A549 (cell line): Measurements from ENCODE around the gene AGAP3. TPM values are rescaled to one million over a fixed set of nuclear protein-coding genes. Genes with fewer than 3 reads are reported as not detected.

Source experiments
- ATAC-seq, 2 experiments: fragments of 200-7000 bp in 1 of 2; fragments of >200 bp in 1 of 2; cut with Nextera tagmentation in 1 of 2; cut with Tn5 transposase in 1 of 2; 3 replicates each; pipeline versions ENCODE4 v1.8.0 to v1.9.1; 2018 to 2020; ENCODE audit warnings: mild to moderate bottlenecking in 1 of 2, moderate library complexity in 1 of 2
- CTCF ChIA-PET: fragments of 300-600 bp; sonication (Branson Sonifier 250); formaldehyde crosslinking; extraction: SDS; loops from one replicate; lab custom pipeline; 2021; ENCODE audit warnings: antibody characterized with exemption, inconsistent platforms; lab: Yijun Ruan, JAX
- POLR2A ChIA-PET: fragments of 350-600 bp; formaldehyde crosslinking; extraction: SDS; loops from one replicate; lab custom pipeline; 2021; ENCODE audit warnings: antibody characterized with exemption, inconsistent platforms; lab: Yijun Ruan, JAX
- DNase-seq, 2 experiments: peaks; one replicate each; pipeline versions ENCODE4 v3.0.0 to v3.0.0-alpha.2; 2011 to 2016; ENCODE audit warnings: low read depth in 1 of 2, low spot score in 1 of 2
- FAIRE-seq: peaks from 2 replicates; lab custom pipeline; 2011; peaks lifted over from hg19 to GRCh38; lab: Jason Lieb, UNC
- H3K27ac ChIP-seq, 2 experiments: fragments of >200 bp; sonication (Bioruptor Twin); formaldehyde crosslinking; 3 replicates each; pipeline ENCODE4 v1.5.1; 2016 to 2017
- H3K4me1 ChIP-seq: fragments of >200 bp; sonication (Bioruptor Twin); formaldehyde crosslinking; 3 replicates; pipeline ENCODE4 v1.6.1; 2016
- H3K4me2 ChIP-seq: fragments of >200 bp; sonication (Bioruptor Twin); formaldehyde crosslinking; 3 replicates; pipeline ENCODE4 v1.6.1; 2016
- H3K4me3 ChIP-seq: fragments of >200 bp; sonication (Bioruptor Twin); formaldehyde crosslinking; 3 replicates; pipeline ENCODE4 v1.5.1; 2016
- H3K9me3 ChIP-seq: fragments of >200 bp; sonication (Bioruptor Twin); formaldehyde crosslinking; 3 replicates; pipeline ENCODE4 v1.6.1; 2016
- CEBPB ChIP-seq, 2 experiments: fragments of >200 bp in 1 of 2; sonication (Bioruptor Twin) in 1 of 2; formaldehyde crosslinking in 1 of 2; IDR thresholded peaks; 2 replicates each; pipeline ENCODE4 v1.6.1; 2012 to 2016
- CHD4 ChIP-seq: fragments of 200-600 bp; sonication (generic); IDR thresholded peaks from 2 replicates; pipeline ENCODE4 v1.6.1; 2016; ENCODE audit warnings: antibody characterized with exemption, mild to moderate bottlenecking, borderline replicate concordance
- FOXS1 ChIP-seq: fragments of 250-450 bp; sonication (Bioruptor Pico); IDR thresholded peaks from 2 replicates; pipeline ENCODE4 v1.5.0; 2020; ENCODE audit warnings: mild to moderate bottlenecking, moderate library complexity
- HOXB5 ChIP-seq: fragments of 250-450 bp; sonication (Bioruptor Pico); IDR thresholded peaks from 2 replicates; pipeline ENCODE4 v1.5.0; 2020; ENCODE audit warnings: mild to moderate bottlenecking, moderate library complexity
- NFE2L2 ChIP-seq: fragments of 150-350 bp; conservative IDR thresholded peaks from 2 replicates; pipeline ENCODE4 v1.6.1; 2014; ENCODE audit warnings: low read length
- NR3C1 ChIP-seq: fragments of >200 bp; sonication (Bioruptor Twin); formaldehyde crosslinking; IDR thresholded peaks from 3 replicates; pipeline ENCODE4 v1.6.1; 2017
- RARB ChIP-seq: fragments of 250-450 bp; sonication (Bioruptor Pico); IDR thresholded peaks from 2 replicates; pipeline ENCODE4 v1.8.0; 2021; ENCODE audit warnings: mild to moderate bottlenecking, moderate library complexity
- RNF2 ChIP-seq: fragments of 200-600 bp; sonication (generic); IDR thresholded peaks from 2 replicates; pipeline ENCODE4 v1.6.1; 2016; ENCODE audit warnings: low read depth, mild to moderate bottlenecking, antibody characterized with exemption, moderate library complexity, borderline replicate concordance
- SREBF2 ChIP-seq: fragments of 450-650 bp; IDR thresholded peaks from 2 replicates; pipeline ENCODE4 v1.6.1; 2014; ENCODE audit warnings: mild to moderate bottlenecking, moderate library complexity
- TP53 ChIP-seq: fragments of 250-450 bp; sonication (Bioruptor Pico); IDR thresholded peaks from 2 replicates; pipeline ENCODE4 v1.5.0; 2021; ENCODE audit warnings: mild to moderate bottlenecking, moderate library complexity
- ZC3H11A ChIP-seq: fragments of 450-650 bp; IDR thresholded peaks from 2 replicates; pipeline ENCODE4 v1.6.1; 2014; ENCODE audit warnings: antibody characterized with exemption, mild to moderate bottlenecking
- WGBS: methylation state at CpG from one replicate; pipeline ENCODE4 v1.1.6; 2017; ENCODE audit errors: missing lambda C conversion rate; 5-methylcytosine and 5-hydroxymethylcytosine counted together
- polyA plus RNA-seq, 4 experiments: library from polyadenylated mRNA; depleted of rRNA in 3 of 4; stranded (reverse); fragments of >200 nt; fragmentation: RNase III in 1 of 4; extraction: RNeasy Plus Mini Kit Qiagen cat#74134 plus additional on column Dnase treatment in 1 of 4; gene quantifications; 2 replicates in 3 of 4; 3 replicates in 1 of 4; pipeline ENCODE4 v1.2.3, GENCODE V29; 2011 to 2017
- TF ChIP-seq, protein P1 (sequence below): fragments of >200 bp; sonication (Bioruptor Twin); formaldehyde crosslinking; IDR thresholded peaks from 3 replicates; pipeline ENCODE4 v1.5.1; 2016
- TF ChIP-seq, protein P2 (sequence below): IDR thresholded peaks from 2 replicates; pipeline ENCODE4 v1.6.1; 2012
- TF ChIP-seq, protein P3 (sequence below): fragments of >200 bp; sonication (Bioruptor Twin); formaldehyde crosslinking; IDR thresholded peaks from 2 replicates; pipeline ENCODE4 v1.6.1; 2016
- TF ChIP-seq, protein P4 (sequence below): IDR thresholded peaks from 2 replicates; pipeline ENCODE4 v1.6.1; 2012; ENCODE audit warnings: low read depth, borderline replicate concordance
- TF ChIP-seq, protein P5 (sequence below): IDR thresholded peaks from 2 replicates; pipeline ENCODE4 v1.6.1; 2012

Gene AGAP3
- polyA plus RNA-seq, 2 of the 4 experiments (the other 2 are of a cell fraction): 33.8 to 45.9 TPM

DNA sequence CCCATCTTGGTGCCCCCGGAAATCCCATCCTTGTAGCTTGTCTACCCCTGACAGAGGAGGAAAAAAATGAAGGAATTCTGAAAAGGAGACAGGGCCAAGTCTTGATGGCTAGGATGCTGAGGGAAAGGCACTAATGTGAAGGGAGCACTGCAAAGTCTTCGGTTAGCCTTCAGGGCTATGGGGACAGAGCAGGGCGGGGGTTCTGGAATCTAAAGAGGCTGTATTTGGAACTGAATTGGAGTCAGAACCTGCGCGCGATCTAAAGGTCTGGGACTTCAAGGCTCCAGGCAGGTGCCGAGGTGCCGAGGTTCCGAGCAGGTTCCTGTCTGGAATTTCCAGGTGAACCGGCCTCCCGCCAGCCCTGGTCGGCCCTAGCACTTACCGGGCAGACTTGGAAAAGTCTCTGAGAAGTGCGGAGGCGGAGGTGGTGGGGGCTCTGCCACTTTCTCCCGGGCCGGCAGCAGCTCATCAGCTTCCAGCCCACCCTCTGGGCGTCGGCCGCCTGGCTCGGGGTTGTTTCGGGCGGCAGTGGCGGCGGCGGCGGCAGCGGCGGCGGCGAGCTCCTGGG, 80.4 kb downstream of the AGAP3 start:
- no peak for FAIRE-seq
- TF ChIP-seq CEBPB (IDR thresholded peaks at IDR 0.05) (no peak), RNF2 (0 out of 2 replicates have a peak, but pooled peaks have one; percentile 26)
- ChIA-PET POLR2A (no interaction called here), CTCF (interaction anchor here (0.7 to 7.3 kb wide), 19 partner anchors 7 to 204 kb away, joined by 3 to 63 read pairs (median 5); partner anchors contain the start of genes ABCF2 and H2BK1)
- Histone ChIP-seq H3K4me2 (peak overlapping the region; percentile 96), H3K4me3 (peak overlapping the region; percentile 59), H3K4me1 (no peaks in the 10 kb centered on the region), H3K9me3 (no peaks in the 10 kb centered on the region), H3K27ac (peak overlapping the region in 1 of 2 experiments; percentile 68; a peak in 3 of 6 replicates)
- DNase-seq: no peak
- ATAC-seq: 0 out of 6 replicates have a peak, but pooled peaks of 1 of the 2 experiments have one; percentile 1
- WGBS: 47% methylated on average over 21 of the region's 31 CpGs

DNA sequence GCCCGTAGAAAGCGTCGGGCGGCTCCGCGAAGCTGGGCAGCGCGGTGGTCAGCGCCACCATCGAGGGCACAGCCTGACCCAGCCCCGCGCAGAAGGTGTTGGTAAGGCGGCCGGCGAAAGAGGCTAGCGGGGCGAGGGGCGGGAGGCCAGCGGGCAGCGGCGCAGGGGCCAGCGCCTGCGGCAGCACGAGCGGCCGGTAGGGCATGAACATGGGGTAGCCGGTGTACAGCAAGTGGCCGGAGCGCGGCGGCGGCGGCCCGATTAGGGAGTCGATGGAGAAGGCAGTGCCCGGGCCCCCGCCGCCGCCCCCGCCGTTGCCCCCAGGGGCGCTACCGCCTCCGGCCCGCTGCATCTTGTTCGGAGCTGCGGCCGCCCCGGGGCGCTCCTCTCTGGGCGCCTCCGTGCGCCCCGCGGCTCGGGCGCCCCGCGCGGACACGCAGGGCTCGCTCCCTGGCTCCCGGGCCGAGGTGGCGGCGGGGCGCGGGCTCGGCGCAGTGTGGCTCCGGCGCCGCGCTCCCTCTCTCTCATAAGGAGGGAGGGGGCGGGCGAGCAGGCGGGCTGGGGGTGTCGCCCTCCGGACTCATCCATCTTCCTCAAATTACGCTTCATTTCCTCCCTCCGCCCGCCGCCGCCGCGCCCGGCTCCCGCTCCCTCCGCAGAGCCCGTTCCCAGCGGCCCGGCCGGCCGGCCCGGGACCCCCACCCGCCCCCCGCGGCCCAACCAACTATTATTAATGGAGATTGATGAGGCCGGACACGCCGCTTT, 81.1 kb downstream of the AGAP3 start, which contains the start of gene GBX1:
Gene GBX1, minus strand, starts transcription at position 498 of the 765 bp plus-strand sequence. Its CDS starts 146 bp downstream, at position 352.
- FAIRE-seq (no peak), DNase-seq (peak; percentile 26 to 57), ATAC-seq (peak; percentile 70 to 78)
- TF ChIP-seq HOXB5 (CRISPR knock-in tag) (no peak), NFE2L2 (no peak), ZC3H11A (no peak), FOXS1 (no peak), NR3C1 (no peak), RARB (CRISPR knock-in tag) (no peak), TP53 (no peak), CHD4 (no peak), SREBF2 (no peak)
- TF ChIP-seq, protein P1, sequence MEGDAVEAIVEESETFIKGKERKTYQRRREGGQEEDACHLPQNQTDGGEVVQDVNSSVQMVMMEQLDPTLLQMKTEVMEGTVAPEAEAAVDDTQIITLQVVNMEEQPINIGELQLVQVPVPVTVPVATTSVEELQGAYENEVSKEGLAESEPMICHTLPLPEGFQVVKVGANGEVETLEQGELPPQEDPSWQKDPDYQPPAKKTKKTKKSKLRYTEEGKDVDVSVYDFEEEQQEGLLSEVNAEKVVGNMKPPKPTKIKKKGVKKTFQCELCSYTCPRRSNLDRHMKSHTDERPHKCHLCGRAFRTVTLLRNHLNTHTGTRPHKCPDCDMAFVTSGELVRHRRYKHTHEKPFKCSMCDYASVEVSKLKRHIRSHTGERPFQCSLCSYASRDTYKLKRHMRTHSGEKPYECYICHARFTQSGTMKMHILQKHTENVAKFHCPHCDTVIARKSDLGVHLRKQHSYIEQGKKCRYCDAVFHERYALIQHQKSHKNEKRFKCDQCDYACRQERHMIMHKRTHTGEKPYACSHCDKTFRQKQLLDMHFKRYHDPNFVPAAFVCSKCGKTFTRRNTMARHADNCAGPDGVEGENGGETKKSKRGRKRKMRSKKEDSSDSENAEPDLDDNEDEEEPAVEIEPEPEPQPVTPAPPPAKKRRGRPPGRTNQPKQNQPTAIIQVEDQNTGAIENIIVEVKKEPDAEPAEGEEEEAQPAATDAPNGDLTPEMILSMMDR: peak; percentile 20; the same call in 1 of the 3 replicates
- TF ChIP-seq, protein P2, sequence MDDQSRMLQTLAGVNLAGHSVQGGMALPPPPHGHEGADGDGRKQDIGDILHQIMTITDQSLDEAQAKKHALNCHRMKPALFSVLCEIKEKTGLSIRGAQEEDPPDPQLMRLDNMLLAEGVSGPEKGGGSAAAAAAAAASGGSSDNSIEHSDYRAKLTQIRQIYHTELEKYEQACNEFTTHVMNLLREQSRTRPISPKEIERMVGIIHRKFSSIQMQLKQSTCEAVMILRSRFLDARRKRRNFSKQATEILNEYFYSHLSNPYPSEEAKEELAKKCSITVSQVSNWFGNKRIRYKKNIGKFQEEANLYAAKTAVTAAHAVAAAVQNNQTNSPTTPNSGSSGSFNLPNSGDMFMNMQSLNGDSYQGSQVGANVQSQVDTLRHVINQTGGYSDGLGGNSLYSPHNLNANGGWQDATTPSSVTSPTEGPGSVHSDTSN: no peak
- TF ChIP-seq, protein P3, sequence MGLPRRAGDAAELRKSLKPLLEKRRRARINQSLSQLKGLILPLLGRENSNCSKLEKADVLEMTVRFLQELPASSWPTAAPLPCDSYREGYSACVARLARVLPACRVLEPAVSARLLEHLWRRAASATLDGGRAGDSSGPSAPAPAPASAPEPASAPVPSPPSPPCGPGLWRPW: no peak
- TF ChIP-seq, protein P4, sequence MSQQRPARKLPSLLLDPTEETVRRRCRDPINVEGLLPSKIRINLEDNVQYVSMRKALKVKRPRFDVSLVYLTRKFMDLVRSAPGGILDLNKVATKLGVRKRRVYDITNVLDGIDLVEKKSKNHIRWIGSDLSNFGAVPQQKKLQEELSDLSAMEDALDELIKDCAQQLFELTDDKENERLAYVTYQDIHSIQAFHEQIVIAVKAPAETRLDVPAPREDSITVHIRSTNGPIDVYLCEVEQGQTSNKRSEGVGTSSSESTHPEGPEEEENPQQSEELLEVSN: no peak
- TF ChIP-seq, protein P5, sequence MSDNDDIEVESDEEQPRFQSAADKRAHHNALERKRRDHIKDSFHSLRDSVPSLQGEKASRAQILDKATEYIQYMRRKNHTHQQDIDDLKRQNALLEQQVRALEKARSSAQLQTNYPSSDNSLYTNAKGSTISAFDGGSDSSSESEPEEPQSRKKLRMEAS: peak; percentile 21; the same call in 1 of the 2 replicates
- no peaks in the 10 kb centered on the region for H3K9me3 ChIP-seq
- H3K4me1 ChIP-seq: no peaks in the 10 kb centered on the region
- CTCF ChIA-PET: interaction anchor here (0.6 to 7.3 kb wide), 33 partner anchors 8 to 150 kb away, joined by 3 to 63 read pairs (median 4); partner anchors contain the start of genes ABCF2 and H2BK1
- peak within 1 kb of the TSS; percentile 59 for H3K4me3 ChIP-seq
- POLR2A ChIA-PET: no interaction called here
- WGBS: 2% methylated on average over 27 of the region's 101 CpGs
- peak within 1 kb of the TSS; percentile 33 to 68; a peak in 5 of 6 replicates for H3K27ac ChIP-seq
- peak within 1 kb of the TSS; percentile 96 for H3K4me2 ChIP-seq
